H9 (cell line): ENCODE measurements around the gene N4BP2. TPM values are rescaled to one million over a fixed set of nuclear protein-coding genes. Genes with fewer than 3 reads are reported as not detected.

ENCODE experiments used
- DNase-seq: peaks from one replicate; pipeline ENCODE4 v3.0.0-alpha.2; 2017
- H2AFZ ChIP-seq: one replicate; pipeline ENCODE4 v1.6.1; 2013; ENCODE audit warnings: mild to moderate bottlenecking, low read length, control low read depth, moderate library complexity
- H2AK5ac ChIP-seq: 2 replicates; pipeline ENCODE4 v1.6.1; 2013; ENCODE audit warnings: low read length, control low read depth, mixed read lengths; ENCODE audit not compliant: insufficient read length
- H2BK120ac ChIP-seq: one replicate; pipeline ENCODE4 v1.6.1; 2013; ENCODE audit warnings: low read depth, mild to moderate bottlenecking, low read length, control low read depth, inconsistent platforms; ENCODE audit not compliant: poor library complexity, severe bottlenecking
- H2BK12ac ChIP-seq: 2 replicates; pipeline ENCODE4 v1.6.1; 2013; ENCODE audit warnings: low read length, control low read depth, mixed read lengths, low read depth; ENCODE audit not compliant: insufficient read length
- H2BK15ac ChIP-seq: 2 replicates; pipeline ENCODE4 v1.6.1; 2013; ENCODE audit warnings: low read depth, low read length, control low read depth
- H2BK20ac ChIP-seq: one replicate; pipeline ENCODE4 v1.6.1; 2013; ENCODE audit warnings: low read depth, mild to moderate bottlenecking, low read length, control low read depth, inconsistent platforms; ENCODE audit not compliant: poor library complexity, severe bottlenecking
- H2BK5ac ChIP-seq: 2 replicates; pipeline ENCODE4 v1.6.1; 2013; ENCODE audit warnings: low read length, control low read depth, mixed read lengths; ENCODE audit not compliant: insufficient read length
- H3K14ac ChIP-seq: 2 replicates; pipeline ENCODE4 v1.6.1; 2013; ENCODE audit warnings: low read length, control low read depth; ENCODE audit not compliant: insufficient read depth
- H3K18ac ChIP-seq: 2 replicates; pipeline ENCODE4 v1.6.1; 2013; ENCODE audit warnings: low read depth, mild to moderate bottlenecking, mixed read lengths, low read length, control low read depth; ENCODE audit not compliant: insufficient read length
- H3K23ac ChIP-seq: 2 replicates; pipeline ENCODE4 v1.6.1; 2013; ENCODE audit warnings: low read length, control low read depth, mixed read lengths, low read depth; ENCODE audit not compliant: insufficient read length
- H3K23me2 ChIP-seq: 2 replicates; pipeline ENCODE4 v1.6.1; 2013; ENCODE audit warnings: low read depth, mild to moderate bottlenecking, mixed read lengths, low read length, control low read depth; ENCODE audit not compliant: insufficient read length, poor library complexity, severe bottlenecking
- H3K27ac ChIP-seq: 2 replicates; pipeline ENCODE4 v1.5.1; 2013; ENCODE audit warnings: low read length, control low read depth, mixed read lengths, low read depth; ENCODE audit not compliant: insufficient read length
- H3K27me3 ChIP-seq: 2 replicates; pipeline ENCODE4 v1.6.1; 2013; ENCODE audit warnings: low read length, control low read depth, inconsistent platforms; ENCODE audit not compliant: insufficient read depth
- H3K4ac ChIP-seq: 2 replicates; pipeline ENCODE4 v1.6.1; 2013; ENCODE audit warnings: low read depth, mild to moderate bottlenecking, control low read depth, inconsistent platforms, low read length, moderate library complexity
- H3K4me1 ChIP-seq: 2 replicates; pipeline ENCODE4 v1.6.1; 2013; ENCODE audit warnings: low read length, control low read depth, inconsistent platforms; ENCODE audit not compliant: insufficient read depth
- H3K4me2 ChIP-seq: 2 replicates; pipeline ENCODE4 v1.6.1; 2013; ENCODE audit warnings: low read length, control low read depth, mixed read lengths; ENCODE audit not compliant: insufficient read length, insufficient read depth
- H3K56ac ChIP-seq: 2 replicates; pipeline ENCODE4 v1.6.1; 2013; ENCODE audit warnings: low read depth, mild to moderate bottlenecking, mixed read lengths, low read length, control low read depth; ENCODE audit not compliant: insufficient read length
- H3K79me1 ChIP-seq: 2 replicates; pipeline ENCODE4 v1.6.1; 2013; ENCODE audit warnings: low read depth, mild to moderate bottlenecking, moderate library complexity, low read length, control low read depth, inconsistent platforms; ENCODE audit not compliant: insufficient read depth, poor library complexity, severe bottlenecking
- H3K79me2 ChIP-seq: 2 replicates; pipeline ENCODE4 v1.6.1; 2013; ENCODE audit warnings: low read length, control low read depth, inconsistent platforms; ENCODE audit not compliant: insufficient read depth
- H3K9ac ChIP-seq: 2 replicates; pipeline ENCODE4 v1.6.1; 2013; ENCODE audit warnings: low read length, control low read depth, mixed read lengths; ENCODE audit not compliant: insufficient read length; ENCODE audit errors: extremely low read depth
- H3K9me3 ChIP-seq: one replicate; pipeline ENCODE4 v1.6.1; 2013; ENCODE audit warnings: low read depth, low read length, inconsistent platforms; ENCODE audit not compliant: control insufficient read depth
- H3T11ph ChIP-seq: one replicate; pipeline ENCODE4 v1.6.1; 2013; ENCODE audit warnings: mild to moderate bottlenecking, low read length, control low read depth, inconsistent platforms
- H4K20me1 ChIP-seq: one replicate; pipeline ENCODE4 v1.6.1; 2013; ENCODE audit not compliant: control insufficient read depth, insufficient read length, insufficient read depth
- H4K5ac ChIP-seq: 2 replicates; pipeline ENCODE4 v1.6.1; 2013; ENCODE audit warnings: low read depth, mild to moderate bottlenecking, mixed read lengths, low read length, control low read depth; ENCODE audit not compliant: insufficient read length
- H4K8ac ChIP-seq: replicated peaks from 2 replicates; pipeline ENCODE4 v1.6.1; 2013; ENCODE audit warnings: low read length, control low read depth, mixed read lengths, low read depth; ENCODE audit not compliant: insufficient read length
- H4K91ac ChIP-seq: 2 replicates; pipeline ENCODE4 v1.6.1; 2013; ENCODE audit warnings: low read depth, mild to moderate bottlenecking, moderate library complexity, mixed read lengths, low read length, control low read depth; ENCODE audit not compliant: insufficient read length
- H3K27ac Mint-ChIP-seq, 3 experiments: 2 replicates in 2 of 3; 3 replicates in 1 of 3; pipeline ENCODE4 v1.8.0; 2020 to 2021; ENCODE audit warnings: mixed read lengths in 3 of 3, mild to moderate bottlenecking in 1 of 3, moderate library complexity in 1 of 3
- H3K27me3 Mint-ChIP-seq: 2 replicates; pipeline ENCODE4 v1.8.0; 2021; ENCODE audit warnings: low read depth, mild to moderate bottlenecking, moderate library complexity, mixed read lengths
- H3K36me3 Mint-ChIP-seq, 3 experiments: 2 replicates in 2 of 3; 3 replicates in 1 of 3; pipeline ENCODE4 v1.8.0; 2020 to 2021; ENCODE audit warnings: low read depth in 3 of 3, mixed read lengths in 3 of 3; ENCODE audit not compliant: insufficient read depth in 1 of 3
- H3K4me1 Mint-ChIP-seq, 2 experiments: 2 replicates each; pipeline ENCODE4 v1.8.0; 2020; ENCODE audit warnings: mixed read lengths in 2 of 2
- H3K4me3 Mint-ChIP-seq, 2 experiments: 2 replicates in 1 of 2; 3 replicates in 1 of 2; pipeline ENCODE4 v1.8.0; 2020 to 2021; ENCODE audit warnings: mild to moderate bottlenecking in 2 of 2, mixed read lengths in 2 of 2, moderate library complexity in 1 of 2
- H3K9me3 Mint-ChIP-seq, 2 experiments: 2 replicates in 1 of 2; 3 replicates in 1 of 2; pipeline ENCODE4 v1.8.0; 2020; ENCODE audit warnings: mild to moderate bottlenecking in 2 of 2, mixed read lengths in 2 of 2, moderate library complexity in 1 of 2
- CTCF ChIP-seq: fragments of 200-600 bp; sonication (generic); conservative IDR thresholded peaks from 3 replicates; pipeline ENCODE4 v1.8.0; 2021; ENCODE audit warnings: antibody characterized with exemption, mild to moderate bottlenecking
- total RNA-seq: library from RNA; stranded (reverse); gene quantifications from 2 replicates; pipeline ENCODE4 v1.2.1, GENCODE V29; 2021

N4BP2 gene
- total RNA-seq, 1 experiment from 2014 or later = 35.0 TPM

- H4K8ac ChIP-seq = no peak overlapping the region
- no peak for TF ChIP-seq CTCF
- no peak overlapping the region for H2BK20ac ChIP-seq
- H3K9ac ChIP-seq = no peak overlapping the region
- H3K56ac ChIP-seq = no peak overlapping the region
- H3K18ac ChIP-seq = no peak overlapping the region
- H3T11ph ChIP-seq = no peak overlapping the region
- H3K23me2 ChIP-seq = no peaks in the 10 kb centered on the region
- H3K4me1 ChIP-seq = no peaks in the 10 kb centered on the region
- H4K91ac ChIP-seq = no peak overlapping the region
- H4K20me1 ChIP-seq = no peaks in the 10 kb centered on the region
- H3K27me3 ChIP-seq = no peaks in the 10 kb centered on the region
- no peaks in the 10 kb centered on the region for H3K79me1 ChIP-seq
- H2AFZ ChIP-seq = no peak overlapping the region
- no peaks in the 10 kb centered on the region for H3K79me2 ChIP-seq
- no peak for DNase-seq
- no peak overlapping the region for H3K23ac ChIP-seq
- no peak overlapping the region for H3K4me3 Mint-ChIP-seq
- no peak overlapping the region for H3K14ac ChIP-seq
- no peak overlapping the region for H3K27ac Mint-ChIP-seq
- peaks cover 4 to 9% of the 10 kb centered on the region in 2 experiments; a peak in 3 of 5 replicates for H3K9me3 Mint-ChIP-seq
- H3K4me1 Mint-ChIP-seq = peaks cover 5 to 23% of the 10 kb centered on the region in 2 experiments
- H2BK12ac ChIP-seq = no peak overlapping the region
- H2BK15ac ChIP-seq = no peak overlapping the region
- no peak overlapping the region for H2BK5ac ChIP-seq
- H2BK120ac ChIP-seq = no peak overlapping the region
- H4K5ac ChIP-seq = no peak overlapping the region
- H3K4ac ChIP-seq = no peak overlapping the region
- no peak overlapping the region for H2AK5ac ChIP-seq
- no peaks in the 10 kb centered on the region for H3K27me3 Mint-ChIP-seq
- H3K27ac ChIP-seq = no peak overlapping the region
- peaks cover 8 to 12% (median 8%) of the 10 kb centered on the region in 3 experiments for H3K36me3 Mint-ChIP-seq
- H3K4me2 ChIP-seq = no peak overlapping the region
- no peaks in the 10 kb centered on the region for H3K9me3 ChIP-seq
Measured at GRCh38 chr4:40168070-40168469, 111.4 kb downstream of the N4BP2 start.
